ENCODE data around the gene FAM43A. TPM values are rescaled to one million over a fixed set of nuclear protein-coding genes. Genes with fewer than 3 reads are reported as not detected.

FAM43A gene
- total and polyA plus RNA-seq, 9 of the 15 experiments (the other 6 are each of a cell fraction or from before 2014, with no cell fraction given), result 0.03 to 1.2 (median 0.21) TPM

GRCh38 chr3:194659778-194660177 lies 25.9 kb upstream of the FAM43A start (continued):
- TF ChIP-seq, protein P1, sequence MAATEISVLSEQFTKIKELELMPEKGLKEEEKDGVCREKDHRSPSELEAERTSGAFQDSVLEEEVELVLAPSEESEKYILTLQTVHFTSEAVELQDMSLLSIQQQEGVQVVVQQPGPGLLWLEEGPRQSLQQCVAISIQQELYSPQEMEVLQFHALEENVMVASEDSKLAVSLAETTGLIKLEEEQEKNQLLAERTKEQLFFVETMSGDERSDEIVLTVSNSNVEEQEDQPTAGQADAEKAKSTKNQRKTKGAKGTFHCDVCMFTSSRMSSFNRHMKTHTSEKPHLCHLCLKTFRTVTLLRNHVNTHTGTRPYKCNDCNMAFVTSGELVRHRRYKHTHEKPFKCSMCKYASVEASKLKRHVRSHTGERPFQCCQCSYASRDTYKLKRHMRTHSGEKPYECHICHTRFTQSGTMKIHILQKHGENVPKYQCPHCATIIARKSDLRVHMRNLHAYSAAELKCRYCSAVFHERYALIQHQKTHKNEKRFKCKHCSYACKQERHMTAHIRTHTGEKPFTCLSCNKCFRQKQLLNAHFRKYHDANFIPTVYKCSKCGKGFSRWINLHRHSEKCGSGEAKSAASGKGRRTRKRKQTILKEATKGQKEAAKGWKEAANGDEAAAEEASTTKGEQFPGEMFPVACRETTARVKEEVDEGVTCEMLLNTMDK (IDR thresholded peaks at IDR 0.05; ENCODE audit: borderline replicate concordance, insufficient read depth, low read depth, low read length, poor library complexity, severe bottlenecking), result no peak
- no peak for TF ChIP-seq NR4A1 (CRISPR knock-in tag; IDR thresholded peaks at IDR 0.05)
- no peak for TF ChIP-seq NR4A1 (tag; IDR thresholded peaks at IDR 0.05)
- no peak for TF ChIP-seq ZKSCAN8 (CRISPR knock-in tag; IDR thresholded peaks at IDR 0.05)
- no peak for TF ChIP-seq NFE2L1 (tag; IDR thresholded peaks at IDR 0.05; ENCODE audit: borderline replicate concordance, low read depth)
- no peak for TF ChIP-seq CEBPB (tag; IDR thresholded peaks at IDR 0.05)
- TF ChIP-seq NFXL1 (CRISPR knock-in tag; IDR thresholded peaks at IDR 0.05), result no peak
- TF ChIP-seq ZBTB5 (IDR thresholded peaks at IDR 0.05), result no peak
- TF ChIP-seq ZBTB7A (IDR thresholded peaks at IDR 0.05; ENCODE audit: borderline replicate concordance, control insufficient read depth, low read depth, low read length), result no peak

Data from K562 (cell line).